Measurements from ENCODE around the gene CRYBG3.

DNA sequence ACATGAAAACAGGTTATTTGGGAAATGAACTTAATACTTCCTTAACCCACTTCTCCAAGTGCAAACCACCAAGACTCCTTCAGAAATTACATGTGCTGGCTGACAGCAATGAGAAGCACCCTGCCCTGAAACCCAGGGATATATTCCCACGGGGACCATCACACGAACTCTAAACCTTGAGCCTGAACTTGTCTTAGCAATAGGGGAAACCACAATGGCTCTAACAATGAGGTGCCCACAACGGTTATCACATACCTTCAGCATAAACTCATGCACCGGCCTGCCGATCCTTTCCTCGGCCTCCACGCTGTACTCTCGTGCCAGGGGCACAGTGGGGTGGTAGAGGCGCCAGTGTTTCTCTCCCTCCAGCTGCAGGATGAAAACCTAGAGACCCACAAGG is 137.0 kb downstream of the CRYBG3 start:
- no peak for TF ChIP-seq SUZ12 (IDR thresholded peaks at IDR 0.05; ENCODE audit: extremely low read depth, insufficient read depth, insufficient read length)
- no peak for TF ChIP-seq ZNF274 (IDR thresholded peaks at IDR 0.05; ENCODE audit: low read depth, low read length)

All from NT2/D1 (cell line).